ENCODE results near the gene INHA.

Gene INHA

DNA sequence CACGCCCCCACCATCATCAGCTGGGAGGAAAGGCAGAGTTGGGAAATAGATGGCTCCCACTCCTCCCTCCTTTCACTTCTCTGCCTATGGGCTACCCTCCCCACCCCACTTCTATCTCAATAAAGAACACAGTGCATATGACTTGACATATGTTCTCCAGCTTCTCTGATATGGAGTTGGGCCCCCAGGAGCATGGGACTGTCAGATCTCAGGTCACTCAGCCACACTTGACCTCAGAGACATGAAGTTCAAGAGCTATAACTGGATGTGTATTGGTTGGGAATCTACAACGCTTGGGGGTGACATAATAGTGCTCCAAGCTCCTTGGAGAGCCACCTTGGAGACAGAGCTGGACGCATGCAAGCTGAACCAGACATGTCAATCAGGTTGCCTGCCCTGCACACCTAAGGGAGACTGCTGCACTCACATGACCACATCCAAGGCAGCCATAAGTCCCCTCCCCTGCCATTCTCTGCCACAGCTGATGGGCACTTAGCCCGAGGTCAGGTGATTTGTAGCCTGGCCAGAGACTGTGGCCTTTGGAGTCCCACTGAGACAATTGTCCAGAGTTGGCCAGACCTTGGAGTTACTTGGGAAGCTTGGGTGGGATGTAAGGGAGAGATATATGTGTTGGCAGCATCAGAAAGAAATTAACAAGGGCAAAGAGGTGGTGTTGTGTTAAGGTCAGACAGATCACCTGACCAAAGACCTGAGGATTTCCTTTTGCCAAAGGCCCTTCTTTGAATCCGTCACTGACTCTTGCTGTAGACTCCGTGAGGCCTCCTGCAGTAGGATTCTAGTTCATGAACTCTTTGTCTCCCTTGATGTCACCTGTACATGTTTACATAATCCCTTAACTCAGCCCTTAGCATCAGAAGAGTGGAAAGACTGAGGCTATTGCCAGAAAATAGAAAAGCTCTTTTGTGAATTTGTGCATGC lies 3.7 kb downstream of the INHA start:
- no peak for DNase-seq

DNA sequence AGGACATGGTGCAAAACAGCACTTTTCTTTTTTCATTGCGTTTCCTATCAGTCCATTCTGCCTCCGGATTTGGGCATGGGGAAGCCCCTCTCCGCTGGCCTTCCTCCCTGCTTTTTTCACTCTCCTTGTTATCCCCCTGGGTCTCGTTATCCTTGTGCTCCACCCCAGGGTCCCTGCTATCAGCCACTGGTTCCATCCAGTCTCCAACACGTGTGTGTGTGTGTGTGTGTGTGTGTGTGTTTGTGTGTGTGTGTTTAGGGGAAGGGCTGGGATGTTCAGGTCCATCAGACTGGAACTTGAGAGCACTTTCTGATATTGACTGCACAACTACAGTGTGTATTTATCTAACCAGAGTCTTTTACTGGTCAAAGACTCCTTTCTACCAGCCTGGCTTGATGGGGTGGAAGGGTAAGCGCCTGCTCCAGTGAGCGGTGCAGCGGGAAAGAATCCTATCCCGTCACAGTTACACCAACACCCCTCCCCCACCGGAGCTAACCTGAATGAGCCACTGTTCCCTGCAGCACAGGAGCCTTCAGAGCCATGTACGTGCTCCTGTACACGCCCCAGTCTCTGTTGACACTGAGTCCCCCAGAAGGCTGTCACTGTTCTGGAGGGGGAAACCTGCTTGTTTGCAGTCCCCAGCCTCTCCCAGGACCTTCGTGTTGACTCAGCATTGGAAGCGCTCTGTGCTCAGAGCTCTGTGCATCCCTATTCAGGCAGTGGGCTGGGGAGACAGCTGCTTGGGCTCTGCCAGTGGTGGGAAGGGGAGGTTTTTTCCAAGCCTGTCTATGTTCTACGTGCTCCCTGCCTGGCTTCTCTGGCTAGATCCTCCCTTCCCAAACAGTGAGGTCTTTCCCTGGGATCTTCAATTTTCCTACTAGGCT lies 4.6 kb downstream of the INHA start:
- no peak for DNase-seq

DNA sequence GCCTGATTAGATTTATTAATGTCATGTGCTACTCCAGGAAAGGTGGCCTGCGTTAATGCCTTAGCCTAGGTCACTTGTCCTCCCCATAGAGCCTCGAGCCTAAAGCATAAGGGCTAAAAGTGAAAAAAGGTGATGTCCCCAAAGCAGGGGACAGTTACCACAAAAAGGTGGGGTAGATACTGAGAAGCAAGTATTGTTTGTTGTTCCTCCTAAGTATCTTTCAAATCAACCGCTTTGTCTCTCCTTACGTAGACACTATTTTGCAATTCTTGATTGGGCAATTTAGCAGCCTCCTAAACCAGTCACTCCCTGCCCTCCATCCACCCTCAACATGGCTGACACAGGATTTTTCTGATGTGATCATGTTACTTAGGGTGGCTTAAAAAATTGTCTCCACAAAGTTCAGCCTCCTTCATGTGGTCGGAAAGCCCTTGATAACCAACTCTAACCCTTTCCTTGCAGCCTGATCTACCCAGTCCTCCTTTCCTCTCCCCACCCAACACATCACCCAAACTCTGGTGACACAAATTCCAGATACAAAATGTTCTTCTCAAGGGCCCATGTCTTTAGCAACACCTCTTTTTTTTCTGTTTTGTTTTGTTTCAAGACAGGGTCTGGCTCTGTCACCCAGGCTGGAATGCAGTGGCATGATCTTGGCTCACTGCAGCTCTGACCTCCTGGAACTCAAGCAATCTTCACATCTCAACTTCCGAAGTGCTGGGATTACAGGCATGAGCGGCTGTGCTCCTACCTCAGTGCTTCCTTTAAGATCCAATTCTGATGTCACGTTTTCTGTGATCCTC lies 6.9 kb downstream of the INHA start:
- DNase-seq, result no peak

DNA sequence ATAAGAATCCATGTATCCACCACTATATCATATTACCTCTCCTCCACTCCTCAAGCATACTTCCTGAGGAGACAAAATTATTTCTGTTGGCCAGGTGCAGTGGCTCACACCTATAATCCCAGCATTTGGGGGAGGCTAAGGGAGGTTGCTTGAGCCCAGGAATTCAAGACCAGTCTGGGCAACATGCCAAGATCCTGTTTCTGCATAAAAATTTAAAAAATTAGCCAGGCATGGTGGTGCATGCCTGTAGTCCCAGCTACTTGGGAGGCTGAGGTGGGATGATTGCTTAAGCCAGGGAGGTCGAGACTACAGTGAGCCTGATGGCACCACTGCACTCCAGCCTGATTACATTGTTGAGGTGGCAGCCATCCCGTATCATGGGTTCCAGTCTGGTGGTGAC lies 9.2 kb downstream of the INHA start:
- DNase-seq, result no peak

DNA sequence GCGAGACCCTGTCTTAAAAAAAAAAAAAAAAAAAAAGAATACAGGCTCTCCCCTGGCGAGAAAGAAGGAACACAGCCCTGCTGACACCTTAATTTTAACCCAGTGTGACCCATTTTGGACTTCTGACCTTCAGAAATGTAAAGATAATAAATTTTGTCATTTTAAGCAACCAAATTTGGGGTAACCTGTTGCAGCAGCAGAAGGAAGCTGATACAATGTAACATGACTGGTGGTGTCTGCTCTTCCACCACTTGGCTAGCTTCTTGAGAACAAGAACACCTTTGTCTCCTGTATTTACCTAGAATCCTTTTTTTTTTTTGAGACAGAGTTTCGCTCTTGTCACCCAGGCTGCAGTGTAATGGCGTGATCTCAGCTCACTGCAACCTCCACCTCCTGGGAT lies 19.0 kb downstream of the INHA start:
- DNase-seq, result no peak

DNA sequence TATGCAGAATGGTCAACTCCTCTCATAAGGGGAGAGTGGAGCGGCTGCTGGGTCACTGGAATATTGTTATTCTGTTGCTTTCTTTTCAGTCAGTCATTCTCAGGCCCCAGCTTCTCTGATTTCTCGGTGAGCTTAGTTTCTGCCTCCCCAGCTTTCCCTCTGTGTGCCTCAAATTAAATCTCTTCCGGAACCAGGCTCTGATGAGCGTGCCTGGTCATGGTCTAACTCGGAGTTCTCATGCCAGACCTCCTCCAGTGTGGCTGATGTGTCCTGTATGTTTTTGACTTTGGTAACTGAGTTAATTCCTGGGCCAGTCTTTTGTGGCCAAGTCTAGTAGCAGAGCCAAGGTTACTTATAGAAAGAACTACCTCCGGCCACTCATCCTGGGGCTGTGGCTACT lies 20.6 kb downstream of the INHA start:
- DNase-seq, result no peak

DNA sequence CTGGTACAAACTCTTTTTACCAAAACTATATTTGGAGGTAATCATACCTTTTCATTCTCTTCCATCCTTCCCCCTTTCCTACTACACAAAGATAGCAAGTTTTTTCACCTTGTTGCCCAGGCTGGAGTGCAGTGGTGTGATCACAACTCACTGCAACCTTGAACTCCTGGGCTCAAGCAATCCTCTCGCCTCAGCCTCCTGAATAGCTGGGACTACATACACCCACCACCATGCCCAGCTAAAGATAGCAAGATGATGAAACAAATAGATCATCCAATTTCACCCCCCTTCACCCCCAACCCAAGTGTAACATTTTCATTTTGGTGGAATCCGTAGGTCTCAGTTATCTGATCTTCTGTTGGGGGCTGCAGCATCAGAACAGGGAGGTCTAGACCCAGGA lies 21.0 kb downstream of the INHA start:
- no peak for DNase-seq

DNA sequence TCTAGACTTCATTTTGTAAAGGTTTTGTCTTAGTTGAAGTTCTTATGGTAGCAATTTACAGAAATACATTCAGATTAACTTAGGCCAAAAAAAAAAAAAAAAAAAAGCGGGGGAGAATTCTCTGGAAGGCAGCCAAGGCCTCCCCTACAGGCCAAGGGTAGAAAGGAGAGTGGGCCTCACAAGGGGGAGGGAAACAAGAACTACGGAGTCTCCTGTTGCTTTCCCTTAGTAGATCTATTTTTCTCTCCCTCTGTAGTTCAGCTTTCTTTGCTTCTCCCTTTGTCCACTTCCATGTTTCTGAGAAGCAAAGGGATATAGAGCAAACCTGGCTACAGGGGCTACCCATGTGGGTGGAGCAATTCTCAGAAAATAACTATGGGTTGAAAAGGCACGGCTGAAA lies 23.1 kb downstream of the INHA start:
- DNase-seq, result no peak

DNA sequence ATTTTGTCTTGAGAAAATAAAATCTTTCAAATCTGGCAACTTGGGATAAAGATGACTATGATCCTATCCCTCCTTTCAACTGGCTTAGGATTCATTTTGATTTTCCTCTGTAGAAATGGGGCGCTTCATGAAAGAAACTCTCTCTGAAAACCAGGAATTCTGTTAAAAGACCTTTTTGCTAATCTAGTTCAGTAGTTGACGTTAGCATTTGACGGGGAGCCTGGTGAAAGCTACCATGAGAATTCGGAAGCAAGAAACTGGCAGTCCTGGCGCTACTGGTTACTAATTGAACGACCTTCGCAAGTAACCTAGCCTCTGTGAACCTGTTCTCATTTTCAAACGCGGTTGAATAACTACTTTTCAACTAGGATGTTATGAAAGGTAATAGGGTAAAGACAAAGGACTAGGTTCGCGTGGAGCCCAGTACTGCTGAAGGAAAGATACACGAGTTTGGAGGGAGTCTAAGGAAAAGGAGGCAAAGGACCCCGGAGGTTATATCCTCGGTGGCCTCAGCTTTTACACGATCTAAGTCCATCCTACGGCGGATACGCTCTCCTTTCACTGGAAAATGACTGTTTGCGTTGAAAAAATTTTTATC lies 24.9 kb downstream of the INHA start:
- DNase-seq, result no peak

DNA sequence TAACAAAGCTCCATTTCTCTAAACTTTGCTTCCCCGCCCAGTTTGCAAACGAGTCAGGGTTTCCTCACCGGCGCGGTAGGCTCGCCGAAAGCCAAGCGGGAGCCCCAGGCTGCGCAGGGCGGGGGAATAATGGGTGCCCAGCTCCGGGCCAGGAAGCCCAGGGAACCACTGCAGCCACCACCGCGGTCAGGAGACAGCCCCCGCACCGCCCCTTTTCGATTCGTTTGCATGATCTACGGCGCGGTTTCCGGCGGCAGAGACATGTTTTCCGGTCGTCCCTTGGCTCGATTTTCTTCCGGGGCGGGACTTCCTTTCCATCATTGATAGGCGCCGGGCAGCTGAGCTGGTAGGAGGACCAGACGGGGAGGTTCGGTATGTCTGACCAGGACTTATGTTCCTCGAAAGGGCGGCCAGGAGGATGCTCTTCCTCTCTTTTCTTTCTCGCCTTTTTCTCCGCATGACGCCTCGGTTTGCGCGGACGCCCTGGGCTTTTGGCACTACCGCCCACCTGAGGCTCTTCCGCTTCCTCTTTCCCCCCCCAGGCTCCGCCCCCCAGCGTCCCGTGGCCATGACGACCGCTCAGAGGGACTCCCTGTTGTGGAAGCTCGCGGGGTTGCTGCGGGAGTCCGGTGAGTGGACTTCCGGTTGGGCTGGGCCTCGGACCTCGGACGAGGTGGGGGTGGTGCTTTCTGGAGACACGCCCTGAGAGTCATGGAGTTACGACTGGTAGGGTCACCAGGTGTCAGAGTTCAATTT lies 25.6 kb downstream of the INHA start, which contains the start of gene STK11IP:
Gene STK11IP (plus strand): TSS at position 306 of the 756 bp plus-strand sequence. CDS start 263 bp downstream, at position 569.
- DNase-seq, result peak; percentile 90 to 96

DNA sequence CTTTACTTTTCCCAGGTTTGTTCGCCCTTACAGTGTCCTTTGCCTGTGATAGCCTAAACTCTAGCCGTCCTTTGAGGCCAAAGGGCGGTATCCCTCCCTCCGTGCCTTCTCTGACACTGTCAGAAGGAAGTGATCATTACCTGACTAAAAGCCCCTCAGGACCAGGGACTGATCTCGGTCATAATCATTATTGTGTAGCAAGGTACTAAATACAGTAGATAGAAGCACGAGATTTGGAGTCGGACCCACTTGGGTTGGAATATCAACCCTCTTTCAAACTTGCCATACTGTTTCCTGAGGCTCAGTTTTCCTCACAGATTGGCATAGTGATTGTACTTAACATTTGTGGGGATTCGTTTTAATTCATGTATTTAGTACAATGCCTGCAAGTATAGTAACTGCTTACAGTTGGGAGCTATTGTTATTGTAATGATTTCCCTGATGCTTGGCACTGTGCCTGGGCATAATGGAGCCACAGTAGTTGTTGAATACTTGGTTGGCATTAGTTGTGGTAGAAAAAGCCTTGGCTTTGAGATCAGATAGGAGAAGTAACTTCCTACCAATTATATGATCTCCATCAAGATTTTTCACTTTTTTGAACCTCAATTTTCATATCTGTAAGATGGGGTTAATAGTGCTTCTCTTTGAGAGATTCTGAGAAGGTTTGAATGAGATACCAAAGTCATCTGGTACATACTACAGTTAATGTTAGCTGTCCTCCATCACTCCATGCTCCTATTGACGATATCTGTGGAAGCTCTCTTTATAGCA lies 26.4 kb downstream of the INHA start:
- DNase-seq, result peak; percentile 1 to 32

DNA sequence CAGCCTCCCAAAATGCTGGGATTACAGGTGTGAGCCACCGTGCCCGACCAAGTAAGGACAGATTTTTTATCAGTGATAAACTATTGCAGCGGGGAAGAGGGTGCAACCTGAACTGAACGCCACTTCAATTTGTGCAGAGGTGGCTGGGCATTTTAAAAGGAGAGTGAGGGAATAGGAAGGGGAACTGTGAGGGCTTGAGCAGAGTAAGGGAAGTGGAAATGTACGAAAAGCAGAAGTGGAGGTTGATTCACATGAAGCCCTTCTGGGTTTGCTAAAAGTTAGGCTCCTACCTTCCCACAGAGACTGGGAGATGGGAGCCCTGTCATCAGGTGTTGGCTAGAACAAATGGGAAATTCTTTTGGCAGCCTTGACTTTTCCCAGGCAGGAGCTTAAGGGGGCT lies 31.7 kb downstream of the INHA start:
- DNase-seq, result no peak

DNA sequence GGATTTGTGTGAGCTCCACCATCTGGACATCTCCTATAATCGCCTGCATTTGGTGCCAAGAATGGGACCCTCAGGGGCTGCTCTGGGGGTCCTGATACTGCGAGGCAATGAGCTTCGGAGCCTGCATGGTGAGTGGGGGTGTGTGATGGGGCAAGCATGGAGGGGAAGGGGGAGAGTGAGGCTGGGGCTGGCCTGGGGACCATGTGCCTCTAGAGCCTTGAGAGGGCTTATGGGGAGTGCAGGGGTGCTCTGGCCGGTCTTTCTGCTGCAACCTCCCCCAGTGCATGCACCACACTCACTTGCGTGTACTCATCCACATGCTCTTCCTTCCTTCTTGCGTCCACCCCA lies 33.5 kb downstream of the INHA start:
- no peak for DNase-seq

DNA sequence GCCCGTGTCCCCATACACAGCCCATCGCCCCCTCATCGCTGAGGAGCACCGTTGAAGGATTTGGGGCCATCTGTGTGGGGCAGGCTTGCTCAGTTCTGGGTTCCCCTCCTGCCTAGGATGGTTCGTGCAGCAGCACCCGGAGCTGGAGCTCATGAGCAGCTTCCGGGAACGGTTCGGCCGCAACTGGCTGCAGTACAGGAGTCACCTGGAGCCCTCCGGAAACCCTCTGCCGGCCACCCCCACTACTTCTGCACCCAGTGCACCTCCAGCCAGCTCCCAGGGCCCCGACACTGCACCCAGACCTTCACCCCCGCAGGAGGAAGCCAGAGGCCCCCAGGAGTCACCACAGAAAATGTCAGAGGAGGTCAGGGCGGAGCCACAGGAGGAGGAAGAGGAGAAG lies 35.8 kb downstream of the INHA start:
- no peak for DNase-seq

DNA sequence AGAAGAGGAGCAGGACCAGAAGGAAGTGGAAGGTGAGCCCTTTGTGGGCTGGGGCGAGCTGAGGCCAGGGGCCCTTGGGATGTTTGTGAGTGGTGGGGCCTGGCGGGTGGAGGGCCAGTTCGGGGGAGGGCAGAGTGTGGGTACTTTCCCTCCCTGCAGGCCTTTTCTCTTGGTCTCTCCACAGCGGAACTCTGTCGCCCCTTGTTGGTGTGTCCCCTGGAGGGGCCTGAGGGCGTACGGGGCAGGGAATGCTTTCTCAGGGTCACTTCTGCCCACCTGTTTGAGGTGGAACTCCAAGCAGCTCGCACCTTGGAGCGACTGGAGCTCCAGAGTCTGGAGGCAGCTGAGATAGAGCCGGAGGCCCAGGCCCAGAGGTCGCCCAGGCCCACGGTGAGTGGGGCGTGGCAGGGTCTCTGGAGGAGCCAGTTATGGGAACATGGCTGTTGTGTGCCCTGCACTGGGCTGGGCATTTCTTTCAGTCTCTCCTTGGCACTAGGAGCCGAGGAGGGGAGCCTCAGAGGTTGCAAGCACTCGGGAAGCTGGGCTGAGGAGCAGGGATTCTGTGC lies 36.4 kb downstream of the INHA start:
- DNase-seq, result no peak

DNA sequence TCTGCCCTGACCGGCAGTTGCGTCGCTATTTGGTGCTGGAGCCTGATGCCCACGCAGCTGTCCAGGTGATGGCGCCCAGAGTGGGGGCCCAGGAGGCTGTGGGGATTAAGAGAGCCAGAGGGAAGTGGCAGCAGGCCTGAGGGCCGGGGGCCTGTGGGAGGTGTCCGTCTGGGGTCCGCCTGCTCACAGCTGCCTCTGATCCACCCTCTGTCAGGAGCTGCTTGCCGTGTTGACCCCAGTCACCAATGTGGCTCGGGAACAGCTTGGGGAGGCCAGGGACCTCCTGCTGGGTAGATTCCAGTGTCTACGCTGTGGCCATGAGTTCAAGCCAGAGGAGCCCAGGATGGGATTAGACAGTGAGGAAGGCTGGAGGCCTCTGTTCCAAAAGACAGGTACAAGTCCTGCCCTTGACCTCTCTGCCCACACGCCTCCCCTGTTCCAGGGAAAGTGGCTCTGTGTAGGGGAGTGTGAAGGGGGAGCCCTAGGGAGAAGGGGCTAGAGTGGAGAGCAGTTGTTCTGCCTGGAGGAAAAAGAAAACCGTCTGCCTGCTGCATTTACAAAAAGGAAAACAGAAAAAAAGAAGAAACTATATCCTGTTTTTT lies 37.1 kb downstream of the INHA start:
- no peak for DNase-seq

DNA sequence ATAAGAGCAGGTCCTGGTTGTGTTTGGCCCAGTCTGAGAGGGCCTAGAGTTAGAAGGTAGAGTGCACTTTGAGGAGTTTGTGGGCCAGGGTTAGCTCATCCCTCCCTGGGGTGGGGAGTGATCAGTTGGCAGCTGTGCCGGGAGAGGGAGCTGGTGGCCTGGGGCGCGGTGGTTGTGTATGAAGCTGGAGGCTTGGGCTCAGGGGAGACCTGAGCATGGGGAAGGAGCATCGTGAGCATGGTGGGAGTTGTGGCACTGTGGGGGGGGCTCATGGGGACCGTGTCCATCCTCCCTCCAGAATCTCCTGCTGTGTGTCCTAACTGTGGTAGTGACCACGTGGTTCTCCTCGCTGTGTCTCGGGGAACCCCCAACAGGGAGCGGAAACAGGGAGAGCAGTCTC lies 39.2 kb downstream of the INHA start:
- DNase-seq, result no peak

DNA sequence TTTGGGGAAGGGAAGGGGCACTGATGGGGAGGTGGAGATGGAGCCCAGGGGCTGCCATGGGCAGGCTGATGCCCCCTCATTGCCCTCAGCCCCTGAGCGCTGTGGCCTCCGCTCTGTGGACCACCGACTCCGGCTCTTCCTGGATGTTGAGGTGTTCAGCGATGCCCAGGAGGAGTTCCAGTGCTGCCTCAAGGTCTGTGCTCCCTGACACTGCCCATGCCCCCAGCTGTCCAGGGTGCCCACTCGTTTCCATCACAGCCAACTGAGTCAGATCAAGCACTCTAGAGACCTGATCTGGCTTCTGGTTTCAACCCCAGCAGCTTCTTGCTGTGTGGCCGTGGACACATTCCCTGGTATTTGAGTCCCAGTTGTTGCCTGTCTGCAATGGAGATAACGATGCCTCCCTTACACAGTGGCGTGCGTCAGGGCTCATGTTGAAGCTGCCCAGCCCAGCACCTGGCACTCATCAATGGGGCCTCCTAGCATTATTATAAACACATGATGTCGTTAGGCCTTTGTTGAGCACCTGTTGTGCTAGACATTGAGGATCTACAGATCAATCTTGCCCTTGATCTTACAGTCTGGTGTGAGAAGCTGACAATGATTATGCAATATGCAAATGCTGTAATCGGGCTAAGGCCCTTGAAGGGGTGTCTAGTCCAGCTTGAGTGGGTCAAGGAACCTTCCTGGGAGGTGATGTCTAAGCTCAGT lies 39.9 kb downstream of the INHA start:
- DNase-seq, result no peak

DNA sequence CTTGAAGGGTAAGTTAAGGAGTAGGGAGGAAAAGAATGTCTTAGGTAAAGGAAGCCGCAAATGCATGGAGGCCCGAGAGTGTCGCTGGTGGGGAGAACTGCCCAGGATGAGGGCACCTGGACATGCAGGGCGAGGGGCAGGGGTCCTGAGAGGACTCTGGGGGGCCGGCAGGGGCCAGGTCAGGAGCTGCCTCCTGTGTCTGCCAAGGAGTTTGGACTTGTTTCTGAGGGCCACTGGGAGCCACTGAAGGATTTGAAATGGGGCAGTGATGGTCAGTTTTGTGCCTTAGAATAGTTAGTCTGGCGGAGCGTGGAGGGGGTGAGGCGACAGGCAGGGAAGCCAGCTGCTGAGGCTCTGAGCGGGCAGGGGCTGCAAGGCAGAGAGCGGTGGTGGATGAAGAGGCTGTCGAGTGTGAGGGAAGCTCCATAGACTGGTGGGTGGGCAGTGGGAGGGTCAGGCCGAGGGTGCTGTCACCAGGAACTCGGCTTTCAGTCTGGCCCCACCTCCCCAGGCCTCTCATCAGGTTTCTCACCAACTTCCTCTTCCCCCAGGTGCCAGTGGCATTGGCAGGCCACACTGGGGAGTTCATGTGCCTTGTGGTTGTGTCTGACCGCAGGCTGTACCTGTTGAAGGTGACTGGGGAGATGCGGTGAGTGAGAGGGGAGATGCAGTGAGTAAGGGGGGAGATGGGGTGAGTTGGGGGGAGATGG lies 40.6 kb downstream of the INHA start:
- no peak for DNase-seq

Measured in NCI-H2081 (cell line).